Liver (tissue), 9 donors: ENCODE results near the gene DEDD. TPM values are rescaled to one million over a fixed set of nuclear protein-coding genes. Genes with fewer than 3 reads are reported as not detected.

Experiments
- DNase-seq: peaks from one replicate; pipeline ENCODE4 v3.0.0-alpha.2; 2017; ENCODE audit warnings: low spot score
- H3K27ac ChIP-seq, 2 donors: one replicate each; pipeline ENCODE4 v1.7.0; 2013; ENCODE audit warnings: inconsistent platforms in 2 of 2, low read length in 2 of 2, control low read depth in 1 of 2, low read depth in 1 of 2, mild to moderate bottlenecking in 1 of 2
- H3K27me3 ChIP-seq, 4 donors: one replicate each; pipeline versions ENCODE4 v1.6.1 to v1.7.0; 2013; ENCODE audit warnings: low read length in 3 of 4, inconsistent platforms in 1 of 4, mild to moderate bottlenecking in 1 of 4, moderate library complexity in 1 of 4; ENCODE audit not compliant: control insufficient read depth in 4 of 4, insufficient read depth in 4 of 4
- H3K36me3 ChIP-seq, 4 donors: one replicate each; pipeline versions ENCODE4 v1.6.1 to v1.7.0; 2013; ENCODE audit warnings: low read length in 3 of 4, mild to moderate bottlenecking in 3 of 4, low read depth in 1 of 4, moderate library complexity in 1 of 4; ENCODE audit not compliant: control insufficient read depth in 4 of 4, insufficient read depth in 3 of 4
- H3K4me1 ChIP-seq, 4 donors: one replicate each; pipeline versions ENCODE4 v1.6.1 to v1.7.0; 2013; ENCODE audit warnings: low read length in 3 of 4, mild to moderate bottlenecking in 3 of 4, moderate library complexity in 1 of 4; ENCODE audit not compliant: control insufficient read depth in 4 of 4, insufficient read depth in 4 of 4
- H3K4me3 ChIP-seq, 3 donors: one replicate each; pipeline versions ENCODE4 v1.6.1 to v1.7.0; 2013; ENCODE audit warnings: low read length in 3 of 3, control low read depth in 1 of 3, low read depth in 1 of 3, mild to moderate bottlenecking in 1 of 3
- H3K9ac ChIP-seq, 2 donors: one replicate each; pipeline ENCODE4 v1.7.0; 2013; ENCODE audit warnings: low read length in 2 of 2, mild to moderate bottlenecking in 2 of 2, moderate library complexity in 2 of 2, control low read depth in 1 of 2, low read depth in 1 of 2
- H3K9me3 ChIP-seq, 4 donors: one replicate each; pipeline versions ENCODE4 v1.6.1 to v1.7.0; 2013; ENCODE audit warnings: low read length in 3 of 4; ENCODE audit not compliant: control insufficient read depth in 4 of 4
- ATF3 ChIP-seq: IDR thresholded peaks from 2 replicates; pipeline ENCODE4 v1.6.1; 2016; ENCODE audit warnings: antibody characterized with exemption
- CTCF ChIP-seq: fragments of 150-350 bp; IDR thresholded peaks from 2 replicates; pipeline ENCODE4 v1.5.1; 2017; ENCODE audit warnings: improper control_type of control experiment, low read depth, low read length; ENCODE audit not compliant: missing input control
- EGR1 ChIP-seq, 2 donors: IDR thresholded peaks; 2 replicates each; pipeline ENCODE4 v1.6.1; 2016 to 2018; ENCODE audit warnings: antibody characterized with exemption in 2 of 2, low read depth in 2 of 2
- FOXA1 ChIP-seq: IDR thresholded peaks from 2 replicates; pipeline ENCODE4 v1.6.1; 2016; ENCODE audit warnings: antibody characterized with exemption
- FOXA2 ChIP-seq: IDR thresholded peaks from 2 replicates; pipeline ENCODE4 v1.6.1; 2016; ENCODE audit warnings: antibody characterized with exemption
- GABPA ChIP-seq, 2 donors: IDR thresholded peaks in 1 of 2; conservative IDR thresholded peaks in 1 of 2; 2 replicates each; pipeline ENCODE4 v1.6.1; 2016; ENCODE audit warnings: antibody characterized with exemption in 2 of 2, mild to moderate bottlenecking in 1 of 2, moderate library complexity in 1 of 2
- HNF4A ChIP-seq, 2 donors: conservative IDR thresholded peaks; 2 replicates each; pipeline ENCODE4 v1.6.1; 2016; ENCODE audit warnings: antibody characterized with exemption in 2 of 2, mild to moderate bottlenecking in 2 of 2
- HNF4G ChIP-seq: IDR thresholded peaks from 2 replicates; pipeline ENCODE4 v1.6.1; 2016; ENCODE audit warnings: antibody characterized with exemption
- JUND ChIP-seq, 2 donors: IDR thresholded peaks; 2 replicates each; pipeline ENCODE4 v1.6.1; 2016; ENCODE audit warnings: antibody characterized with exemption in 2 of 2
- MAX ChIP-seq: IDR thresholded peaks from 2 replicates; pipeline ENCODE4 v1.6.1; 2016; ENCODE audit warnings: antibody characterized with exemption
- NR2F2 ChIP-seq: IDR thresholded peaks from 2 replicates; pipeline ENCODE4 v1.6.1; 2016; ENCODE audit warnings: antibody characterized with exemption
- RAD21 ChIP-seq, 2 donors: IDR thresholded peaks; 2 replicates each; pipeline ENCODE4 v1.6.1; 2016; ENCODE audit warnings: antibody characterized with exemption in 2 of 2, mild to moderate bottlenecking in 2 of 2
- REST ChIP-seq: IDR thresholded peaks from 2 replicates; pipeline ENCODE4 v1.6.1; 2016; ENCODE audit warnings: antibody characterized with exemption, mild to moderate bottlenecking
- RXRA ChIP-seq, 2 donors: IDR thresholded peaks; 2 replicates each; pipeline ENCODE4 v1.6.1; 2017 to 2018; ENCODE audit warnings: antibody characterized with exemption in 2 of 2, mild to moderate bottlenecking in 1 of 2
- SP1 ChIP-seq: IDR thresholded peaks from 2 replicates; pipeline ENCODE4 v1.6.1; 2018; ENCODE audit warnings: antibody characterized with exemption, mild to moderate bottlenecking
- TAF1 ChIP-seq: conservative IDR thresholded peaks from 2 replicates; pipeline ENCODE4 v1.6.1; 2016; ENCODE audit warnings: antibody characterized with exemption, mild to moderate bottlenecking
- YY1 ChIP-seq: IDR thresholded peaks from 2 replicates; pipeline ENCODE4 v1.6.1; 2016; ENCODE audit warnings: antibody characterized with exemption, mild to moderate bottlenecking
- ZBTB33 ChIP-seq: IDR thresholded peaks from 2 replicates; pipeline ENCODE4 v1.6.1; 2016; ENCODE audit warnings: antibody characterized with exemption
- WGBS: extraction: QIAGEN DNeasy Blood & Tissue Kit; methylation state at CpG from one replicate; pipeline ENCODE4 v1.1.7; 2013; 5-methylcytosine and 5-hydroxymethylcytosine counted together
- polyA plus RNA-seq, 2 donors: library from polyadenylated mRNA; stranded (reverse) in 1 of 2; unstranded in 1 of 2; fragments of 200-250 nt in 1 of 2; fragments of >200 nt in 1 of 2; fragmentation: Nextera tagmentation in 1 of 2; extraction: Ambion mirVana in 1 of 2; gene quantifications; one replicate each; pipeline versions ENCODE4 v1.2.1 to v1.2.3, GENCODE V29; 2013 to 2015
- total RNA-seq, 2 donors: library from RNA; depleted of rRNA; stranded (reverse); fragments of >200 nt; gene quantifications; one replicate each; pipeline ENCODE4 v1.2.3, GENCODE V29; 2014
- donor health status: healthy.
- donor health status: healthy.
- donor health status: healthy.
- donor health status: healthy.
- donor health status: healthy.

Gene DEDD
- total and polyA plus RNA-seq, 4 donors, result 13.8 to 17.7 (median 16.0) TPM

- H3K4me3 ChIP-seq, result no peak overlapping the region
- no peak overlapping the region for H3K9ac ChIP-seq
- no peak for DNase-seq
- no peaks in the 10 kb centered on the region for H3K9me3 ChIP-seq
- H3K36me3 ChIP-seq, result peaks cover 0 to 2% (median 0%) of the 10 kb centered on the region in 4 donors
- peaks cover 12 to 35% (median 27%) of the 10 kb centered on the region in 4 donors for H3K4me1 ChIP-seq
- H3K27me3 ChIP-seq, result no peaks in the 10 kb centered on the region
- H3K27ac ChIP-seq, result no peak overlapping the region
- WGBS, result 86% methylated on average over 1 of the region's 1 CpG
- TF ChIP-seq RAD21 (IDR thresholded peaks at IDR 0.05) (no peak), HNF4A (conservative IDR thresholded peaks at IDR 0.05) (no peak), SP1 (no peak), GABPA (IDR thresholded peaks at IDR 0.05 in 1 of 2, conservative IDR thresholded peaks at IDR 0.05 in 1 of 2) (no peak), JUND (IDR thresholded peaks at IDR 0.05) (no peak), REST (no peak), ZBTB33 (no peak), EGR1 (IDR thresholded peaks at IDR 0.05; ENCODE audit: low read depth in 2 of 2) (no peak), FOXA2 (no peak)
These were observed 18.6 kb downstream of the DEDD start for GRCh38 chr1:161113915-161114314.

GRCh38 chr1:161111527-161111926 lies 20.9 kb downstream of the DEDD start:
- Histone ChIP-seq H3K4me3 (no peak overlapping the region), H3K9ac (no peak overlapping the region), H3K9me3 (no peaks in the 10 kb centered on the region), H3K36me3 (peaks cover 0 to 2% (median 0%) of the 10 kb centered on the region in 4 donors), H3K27ac (no peak overlapping the region), H3K4me1 (peaks cover 7 to 19% (median 16%) of the 10 kb centered on the region in 4 donors), H3K27me3 (no peaks in the 10 kb centered on the region)
- 83% methylated on average over 2 of the region's 2 CpGs for WGBS
- no peak for DNase-seq
- no peak for TF ChIP-seq YY1
- TF ChIP-seq SP1, result no peak
- TF ChIP-seq RXRA (IDR thresholded peaks at IDR 0.05), result no peak
- no peak for TF ChIP-seq ATF3
- TF ChIP-seq GABPA (IDR thresholded peaks at IDR 0.05 in 1 of 2, conservative IDR thresholded peaks at IDR 0.05 in 1 of 2), result no peak
- no peak for TF ChIP-seq HNF4A (conservative IDR thresholded peaks at IDR 0.05)
- TF ChIP-seq REST, result no peak
- no peak for TF ChIP-seq FOXA1
- no peak for TF ChIP-seq ZBTB33
- TF ChIP-seq MAX, result no peak
- no peak for TF ChIP-seq HNF4G
- TF ChIP-seq RAD21 (IDR thresholded peaks at IDR 0.05), result no peak
- no peak for TF ChIP-seq FOXA2
- TF ChIP-seq CTCF, result no peak
- no peak for TF ChIP-seq TAF1
- TF ChIP-seq JUND (IDR thresholded peaks at IDR 0.05), result no peak
- no peak for TF ChIP-seq EGR1 (IDR thresholded peaks at IDR 0.05; ENCODE audit: low read depth in 2 of 2)
- TF ChIP-seq NR2F2, result no peak
